Measurements from ENCODE around the gene SUDS3.

GRCh38 chr12:118356809-118357256, 19.5 kb upstream of the SUDS3 start:
- TF ChIP-seq CTCF (IDR thresholded peaks at IDR 0.05; ENCODE audit: insufficient read depth, low read depth, low read length) (no peak), EZH2 (IDR thresholded peaks at IDR 0.05; ENCODE audit: insufficient read depth, low read length) (no peak)

Data from astrocyte (in vitro differentiated cells and primary cell).